Neuronal stem cell (in vitro differentiated cells): ENCODE results near the gene APMAP.
"Not testable (repeated sequence)": the region's sequence is repeated elsewhere in the genome, so short reads cannot be mapped to it uniquely, and the experiment has no call there.

ENCODE experiments used
- DNase-seq: peaks from one replicate; pipeline ENCODE4 v3.0.0-alpha.2; 2013; ENCODE audit warnings: low spot score
- H2AFZ ChIP-seq: one replicate; pipeline ENCODE4 v1.6.1; 2013; ENCODE audit warnings: mild to moderate bottlenecking, low read length, inconsistent platforms
- H2AK5ac ChIP-seq: 2 replicates; pipeline ENCODE4 v1.6.1; 2013; ENCODE audit warnings: low read depth, mild to moderate bottlenecking, inconsistent platforms, low read length, moderate library complexity, mixed read lengths
- H2BK120ac ChIP-seq: 2 replicates; pipeline ENCODE4 v1.6.1; 2013; ENCODE audit warnings: low read depth, mild to moderate bottlenecking, inconsistent platforms, low read length, moderate library complexity, mixed read lengths
- H2BK12ac ChIP-seq: one replicate; pipeline ENCODE4 v1.6.1; 2013; ENCODE audit warnings: low read length, inconsistent platforms
- H2BK15ac ChIP-seq: 2 replicates; pipeline ENCODE4 v1.6.1; 2013; ENCODE audit warnings: mild to moderate bottlenecking, low read length, inconsistent platforms, mixed read lengths
- H2BK5ac ChIP-seq: one replicate; pipeline ENCODE4 v1.6.1; 2013; ENCODE audit warnings: inconsistent platforms, mild to moderate bottlenecking, low read length, moderate library complexity
- H3K14ac ChIP-seq: one replicate; pipeline ENCODE4 v1.6.1; 2013; ENCODE audit warnings: low read length, inconsistent platforms
- H3K18ac ChIP-seq: 2 replicates; pipeline ENCODE4 v1.6.1; 2013; ENCODE audit warnings: low read length, inconsistent platforms
- H3K23ac ChIP-seq: 2 replicates; pipeline ENCODE4 v1.6.1; 2013; ENCODE audit warnings: low read depth, mild to moderate bottlenecking, mixed read lengths, low read length, inconsistent platforms; ENCODE audit not compliant: poor library complexity
- H3K27ac ChIP-seq: replicated peaks from 3 replicates; pipeline ENCODE4 v1.5.1; 2013; ENCODE audit warnings: low read length, inconsistent platforms
- H3K27me3 ChIP-seq, 3 experiments: 2 replicates each; pipeline ENCODE4 v1.6.1; 2013; ENCODE audit warnings: low read length in 3 of 3, mild to moderate bottlenecking in 2 of 3, inconsistent platforms in 1 of 3, low read depth in 1 of 3, mixed read lengths in 1 of 3, moderate library complexity in 1 of 3; ENCODE audit not compliant: control insufficient read depth in 3 of 3, insufficient read depth in 3 of 3
- H3K36me3 ChIP-seq, 2 donors: replicated peaks in 1 of 2; 2 replicates each; pipeline ENCODE4 v1.6.1; 2013; ENCODE audit warnings: low read length in 2 of 2; ENCODE audit not compliant: control insufficient read depth in 2 of 2, insufficient read depth in 2 of 2
- H3K4ac ChIP-seq: 2 replicates; pipeline ENCODE4 v1.6.1; 2013; ENCODE audit warnings: inconsistent platforms, mild to moderate bottlenecking, low read length, moderate library complexity
- H3K4me1 ChIP-seq, 2 donors: 1 replicate in 1 of 2; 2 replicates in 1 of 2; pipeline ENCODE4 v1.6.1; 2013; ENCODE audit warnings: low read length in 2 of 2, low read depth in 1 of 2; ENCODE audit not compliant: control insufficient read depth in 2 of 2, insufficient read depth in 1 of 2
- H3K4me2 ChIP-seq: one replicate; pipeline ENCODE4 v1.6.1; 2013; ENCODE audit warnings: mild to moderate bottlenecking, low read length, inconsistent platforms; ENCODE audit not compliant: insufficient read depth, poor library complexity, severe bottlenecking
- H3K4me3 ChIP-seq, 2 donors: 2 replicates each; pipeline ENCODE4 v1.5.1; 2013; ENCODE audit warnings: low read length in 2 of 2, mild to moderate bottlenecking in 2 of 2, inconsistent platforms in 1 of 2, moderate library complexity in 1 of 2
- H3K79me1 ChIP-seq: one replicate; pipeline ENCODE4 v1.6.1; 2013; ENCODE audit warnings: low read depth, mild to moderate bottlenecking, inconsistent platforms, low read length, moderate library complexity
- H3K9ac ChIP-seq: one replicate; pipeline ENCODE4 v1.6.1; 2013; ENCODE audit warnings: mild to moderate bottlenecking, low read depth, low read length, inconsistent platforms; ENCODE audit not compliant: poor library complexity
- H3K9me3 ChIP-seq, 2 donors: replicated peaks in 1 of 2; 2 replicates each; pipeline versions ENCODE3 to v1.6.1; 2013; ENCODE audit warnings: low read length in 2 of 2, mild to moderate bottlenecking in 2 of 2, inconsistent platforms in 1 of 2, low read depth in 1 of 2, mixed read lengths in 1 of 2, moderate library complexity in 1 of 2; ENCODE audit not compliant: control insufficient read depth in 2 of 2, insufficient read depth in 1 of 2
- H4K8ac ChIP-seq: one replicate; pipeline ENCODE4 v1.6.1; 2013; ENCODE audit warnings: low read depth, mild to moderate bottlenecking, inconsistent platforms, low read length, moderate library complexity
- H4K91ac ChIP-seq: one replicate; pipeline ENCODE4 v1.6.1; 2013; ENCODE audit warnings: low read length, low read depth, mild to moderate bottlenecking, inconsistent platforms; ENCODE audit not compliant: poor library complexity
- WGBS, 2 donors: extraction: QIAGEN DNeasy Blood & Tissue Kit; methylation state at CpG; one replicate each; pipeline ENCODE4 v1.1.7; 2013; ENCODE audit warnings: missing lambda C conversion rate in 2 of 2, mixed read lengths in 1 of 2; ENCODE audit not compliant: insufficient read length in 2 of 2, insufficient replicate concordance in 1 of 2; ENCODE audit errors: extremely low coverage in 2 of 2; 5-methylcytosine and 5-hydroxymethylcytosine counted together

The APMAP gene

GRCh38 chr20:24929867-24930723 lies 62.5 kb downstream of the APMAP start:
- not testable (repeated sequence) for H3K79me1 ChIP-seq, H4K8ac ChIP-seq, H3K14ac ChIP-seq, H3K9ac ChIP-seq, H2BK120ac ChIP-seq, H2AK5ac ChIP-seq, H2BK12ac ChIP-seq, H2BK5ac ChIP-seq, H3K4ac ChIP-seq, H3K27me3 ChIP-seq, H3K9me3 ChIP-seq, H3K23ac ChIP-seq, H3K18ac ChIP-seq, H3K4me1 ChIP-seq, H3K27ac ChIP-seq, H3K4me3 ChIP-seq, H2BK15ac ChIP-seq, H3K36me3 ChIP-seq, H2AFZ ChIP-seq, H4K91ac ChIP-seq, DNase-seq, H3K4me2 ChIP-seq
- WGBS, 2 donors: no CpG with 5 or more reads among the region's 13 CpGs

- H3K36me3 ChIP-seq, H3K4ac ChIP-seq, H2AFZ ChIP-seq, H3K27me3 ChIP-seq, DNase-seq, H3K14ac ChIP-seq, H3K23ac ChIP-seq, H3K9me3 ChIP-seq, H3K18ac ChIP-seq, H3K27ac ChIP-seq, H2BK5ac ChIP-seq, H3K4me1 ChIP-seq, H3K9ac ChIP-seq, H4K8ac ChIP-seq, H4K91ac ChIP-seq, H2BK15ac ChIP-seq, H2AK5ac ChIP-seq, H3K4me3 ChIP-seq, H3K79me1 ChIP-seq, H2BK120ac ChIP-seq, H3K4me2 ChIP-seq, H2BK12ac ChIP-seq: not testable (repeated sequence)
- no CpG with 5 or more reads among the region's 5 CpGs for WGBS, 2 donors
Observed at GRCh38 chr20:24929259-24929658, 63.3 kb downstream of the APMAP start.

GRCh38 chr20:24920706-24921105 lies 71.8 kb downstream of the APMAP start:
- H3K79me1 ChIP-seq, H4K91ac ChIP-seq, H3K23ac ChIP-seq, DNase-seq, H3K14ac ChIP-seq, H3K36me3 ChIP-seq, H3K4me3 ChIP-seq, H3K4me1 ChIP-seq, H3K27me3 ChIP-seq, H2AK5ac ChIP-seq, H2BK12ac ChIP-seq, H2BK15ac ChIP-seq, H4K8ac ChIP-seq, H3K18ac ChIP-seq, H3K9ac ChIP-seq, H3K4me2 ChIP-seq, H2BK120ac ChIP-seq, H3K4ac ChIP-seq, H3K27ac ChIP-seq, H2BK5ac ChIP-seq, H3K9me3 ChIP-seq, H2AFZ ChIP-seq: not testable (repeated sequence)
- no CpG with 5 or more reads among the region's 3 CpGs for WGBS, 2 donors

- H4K8ac ChIP-seq, DNase-seq: not testable (repeated sequence)
Observed at GRCh38 chr20:24919665-24920064, 72.9 kb downstream of the APMAP start.

More at GRCh38 chr20:24919665-24920064, 72.9 kb downstream of the APMAP start:
- H3K4me3 ChIP-seq, H3K79me1 ChIP-seq, H3K9ac ChIP-seq, H3K9me3 ChIP-seq, H3K4ac ChIP-seq, H2BK15ac ChIP-seq, H2AFZ ChIP-seq, H2AK5ac ChIP-seq, H2BK12ac ChIP-seq, H3K36me3 ChIP-seq, H3K23ac ChIP-seq, H3K14ac ChIP-seq, H3K18ac ChIP-seq, H3K4me1 ChIP-seq, H3K4me2 ChIP-seq, H4K91ac ChIP-seq, H3K27me3 ChIP-seq, H2BK5ac ChIP-seq, H2BK120ac ChIP-seq: not testable (repeated sequence)
- WGBS, 2 donors: no CpG with 5 or more reads among the region's 15 CpGs
- H3K27ac ChIP-seq: peak overlapping the region; percentile 39
